SU-DHL-6 (cell line): Measurements from ENCODE around the gene ATP6V1C2.

Experiments used
- H2AFZ ChIP-seq: fragments of 200-600 bp; sonication (generic); 2 replicates; pipeline ENCODE4 v1.6.1; 2014; ENCODE audit warnings: low read depth, mild to moderate bottlenecking, moderate library complexity, mixed read lengths, antibody characterized with exemption, low read length; ENCODE audit not compliant: severe bottlenecking
- H3F3A ChIP-seq: fragments of 200-600 bp; shearing (Covaris generic); 2 replicates; pipeline ENCODE4 v1.6.0; 2016; ENCODE audit warnings: antibody characterized with exemption, mild to moderate bottlenecking; ENCODE audit not compliant: insufficient read depth
- H3K27ac ChIP-seq: fragments of 200-600 bp; sonication (generic); 2 replicates; pipeline ENCODE4 v1.5.1; 2016; ENCODE audit warnings: low read depth, mild to moderate bottlenecking, low read length, moderate library complexity, mixed read lengths
- H3K27me3 ChIP-seq: fragments of 200-600 bp; sonication (generic), shearing (Covaris generic); 2 replicates; pipeline ENCODE4 v1.6.0; 2014; ENCODE audit warnings: mild to moderate bottlenecking, low read length
- H3K36me3 ChIP-seq: fragments of 200-600 bp; sonication (generic); 2 replicates; pipeline ENCODE4 v1.6.1; 2014; ENCODE audit warnings: mild to moderate bottlenecking, low read length, mixed read lengths
- H3K4me2 ChIP-seq: fragments of 300-600, 200-600 bp; shearing (Covaris generic), sonication (generic); 2 replicates; pipeline ENCODE4 v1.6.0; 2014; ENCODE audit warnings: low read length, low read depth, mild to moderate bottlenecking; ENCODE audit not compliant: poor library complexity, severe bottlenecking
- H3K4me3 ChIP-seq: fragments of 200-600 bp; sonication (generic); 2 replicates; pipeline ENCODE4 v1.5.1; 2014; ENCODE audit warnings: antibody characterized with exemption, low read length, mild to moderate bottlenecking, mixed read lengths; ENCODE audit not compliant: insufficient read depth, poor library complexity, severe bottlenecking
- H3K79me2 ChIP-seq: fragments of 200-600 bp; sonication (generic); 2 replicates; pipeline ENCODE4 v1.6.1; 2014; ENCODE audit warnings: mild to moderate bottlenecking, low read length, moderate library complexity; ENCODE audit not compliant: insufficient read depth
- H3K9ac ChIP-seq: fragments of 200-600 bp; sonication (generic); 2 replicates; pipeline ENCODE4 v1.7.0; 2014; ENCODE audit warnings: mild to moderate bottlenecking, low read length
- H3K9me2 ChIP-seq: fragments of 200-600 bp; sonication (generic); replicated peaks from 2 replicates; pipeline ENCODE4 v1.6.1; 2014; ENCODE audit warnings: low read length; ENCODE audit not compliant: insufficient read depth
- H3K9me3 ChIP-seq: fragments of 200-600 bp; sonication (generic); 2 replicates; pipeline ENCODE4 v1.6.1; 2014; ENCODE audit warnings: low read length, mixed read lengths; ENCODE audit not compliant: insufficient read depth
- H4K20me1 ChIP-seq: fragments of 200-600 bp; sonication (generic); 2 replicates; pipeline ENCODE4 v1.6.1; 2014; ENCODE audit warnings: low read depth, mild to moderate bottlenecking, antibody characterized with exemption, low read length, moderate library complexity, mixed read lengths
- EZH2phosphoT487 ChIP-seq: fragments of 200-600 bp; sonication (generic), shearing (Covaris generic); conservative IDR thresholded peaks from 2 replicates; pipeline ENCODE4 v1.6.1; 2018; ENCODE audit warnings: mild to moderate bottlenecking, antibody characterized with exemption, low read length, moderate library complexity, mixed read lengths
- TF ChIP-seq, protein P1 (sequence below): fragments of 200-600 bp; sonication (generic); IDR thresholded peaks from one replicate; pipeline ENCODE4 v1.5.1; 2017; ENCODE audit warnings: antibody characterized with exemption, mild to moderate bottlenecking, low read length, moderate library complexity; ENCODE audit not compliant: insufficient read depth, poor library complexity, severe bottlenecking

ATP6V1C2 gene

DNA sequence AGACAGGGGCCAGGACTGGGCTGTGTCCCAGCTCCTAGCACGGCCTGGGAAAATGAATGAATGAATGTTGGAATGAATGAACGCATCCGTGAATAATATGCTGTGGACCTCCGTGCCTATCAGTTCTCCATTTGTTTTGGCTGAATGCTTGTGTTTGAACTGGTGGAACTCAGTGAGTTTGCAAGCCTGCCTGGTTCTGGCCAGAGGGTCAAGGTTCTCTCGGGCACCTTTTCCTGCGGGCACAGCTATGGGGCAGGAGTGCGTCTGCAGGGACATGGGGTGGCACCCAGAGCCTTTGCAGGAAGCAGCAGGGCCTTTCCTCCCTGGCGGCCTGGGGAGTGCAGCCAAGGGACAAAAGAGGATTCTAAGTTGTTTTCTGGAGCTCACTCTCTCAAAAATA lies 108.8 kb downstream of the ATP6V1C2 start:
- Histone ChIP-seq H3K9ac (no peak overlapping the region), H4K20me1 (no peaks in the 10 kb centered on the region), H3K9me2 (no peaks in the 10 kb centered on the region), H3K4me2 (no peak overlapping the region), H2AFZ (no peak overlapping the region), H3K4me3 (no peak overlapping the region), H3F3A (no peaks in the 10 kb centered on the region), H3K79me2 (no peaks in the 10 kb centered on the region), H3K36me3 (no peaks in the 10 kb centered on the region), H3K27ac (no peak overlapping the region), H3K9me3 (no peaks in the 10 kb centered on the region), H3K27me3 (no peaks in the 10 kb centered on the region)
- TF ChIP-seq, protein P1, sequence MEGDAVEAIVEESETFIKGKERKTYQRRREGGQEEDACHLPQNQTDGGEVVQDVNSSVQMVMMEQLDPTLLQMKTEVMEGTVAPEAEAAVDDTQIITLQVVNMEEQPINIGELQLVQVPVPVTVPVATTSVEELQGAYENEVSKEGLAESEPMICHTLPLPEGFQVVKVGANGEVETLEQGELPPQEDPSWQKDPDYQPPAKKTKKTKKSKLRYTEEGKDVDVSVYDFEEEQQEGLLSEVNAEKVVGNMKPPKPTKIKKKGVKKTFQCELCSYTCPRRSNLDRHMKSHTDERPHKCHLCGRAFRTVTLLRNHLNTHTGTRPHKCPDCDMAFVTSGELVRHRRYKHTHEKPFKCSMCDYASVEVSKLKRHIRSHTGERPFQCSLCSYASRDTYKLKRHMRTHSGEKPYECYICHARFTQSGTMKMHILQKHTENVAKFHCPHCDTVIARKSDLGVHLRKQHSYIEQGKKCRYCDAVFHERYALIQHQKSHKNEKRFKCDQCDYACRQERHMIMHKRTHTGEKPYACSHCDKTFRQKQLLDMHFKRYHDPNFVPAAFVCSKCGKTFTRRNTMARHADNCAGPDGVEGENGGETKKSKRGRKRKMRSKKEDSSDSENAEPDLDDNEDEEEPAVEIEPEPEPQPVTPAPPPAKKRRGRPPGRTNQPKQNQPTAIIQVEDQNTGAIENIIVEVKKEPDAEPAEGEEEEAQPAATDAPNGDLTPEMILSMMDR: no peak
- no peak for TF ChIP-seq EZH2phosphoT487

DNA sequence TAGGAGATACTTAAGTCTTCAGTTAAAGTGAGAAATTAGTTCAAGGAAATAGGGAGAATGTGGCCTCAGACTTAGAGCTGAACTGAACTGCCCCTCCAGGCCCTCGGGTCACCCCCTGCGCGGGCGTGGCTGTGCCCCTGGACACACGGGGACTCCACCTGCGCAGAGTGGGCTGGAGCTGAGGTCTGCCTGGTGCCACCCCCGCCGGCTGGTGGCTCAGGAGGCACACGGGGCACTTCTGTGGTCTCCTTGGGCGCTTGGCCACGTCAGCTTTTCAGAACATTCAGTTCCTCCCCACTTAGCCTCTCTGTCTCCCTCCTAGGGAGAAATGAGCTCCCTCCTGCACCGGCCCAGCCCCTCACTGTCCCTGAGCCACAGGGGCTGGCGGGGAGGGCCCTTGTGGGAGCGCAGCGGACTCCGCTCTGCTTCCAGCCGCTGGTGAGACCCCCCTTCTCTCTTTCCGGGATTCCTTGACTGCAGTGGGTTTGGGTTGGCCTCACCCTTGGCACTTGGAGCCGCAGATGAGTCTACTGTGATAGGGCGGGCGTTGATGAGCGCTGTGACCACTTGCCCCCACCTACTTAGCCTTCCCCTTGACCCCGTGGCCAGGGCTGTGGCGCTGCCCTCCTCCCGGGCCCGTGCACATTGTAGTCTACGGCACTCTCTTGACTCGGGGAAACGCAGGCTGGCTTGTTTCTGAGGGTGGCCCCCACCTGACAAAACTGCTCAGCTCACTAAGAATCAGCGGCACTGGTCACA lies 109.4 kb downstream of the ATP6V1C2 start:
- H3F3A ChIP-seq: no peaks in the 10 kb centered on the region
- no peaks in the 10 kb centered on the region for H3K27me3 ChIP-seq
- H3K9me2 ChIP-seq: no peaks in the 10 kb centered on the region
- no peak overlapping the region for H2AFZ ChIP-seq
- no peak overlapping the region for H3K27ac ChIP-seq
- no peak overlapping the region for H3K4me2 ChIP-seq
- no peaks in the 10 kb centered on the region for H3K79me2 ChIP-seq
- H3K36me3 ChIP-seq: no peaks in the 10 kb centered on the region
- H3K9me3 ChIP-seq: no peaks in the 10 kb centered on the region
- H4K20me1 ChIP-seq: no peaks in the 10 kb centered on the region
- H3K4me3 ChIP-seq: no peak overlapping the region
- TF ChIP-seq, protein P1: no peak
- no peak for TF ChIP-seq EZH2phosphoT487
- H3K9ac ChIP-seq: no peak overlapping the region

DNA sequence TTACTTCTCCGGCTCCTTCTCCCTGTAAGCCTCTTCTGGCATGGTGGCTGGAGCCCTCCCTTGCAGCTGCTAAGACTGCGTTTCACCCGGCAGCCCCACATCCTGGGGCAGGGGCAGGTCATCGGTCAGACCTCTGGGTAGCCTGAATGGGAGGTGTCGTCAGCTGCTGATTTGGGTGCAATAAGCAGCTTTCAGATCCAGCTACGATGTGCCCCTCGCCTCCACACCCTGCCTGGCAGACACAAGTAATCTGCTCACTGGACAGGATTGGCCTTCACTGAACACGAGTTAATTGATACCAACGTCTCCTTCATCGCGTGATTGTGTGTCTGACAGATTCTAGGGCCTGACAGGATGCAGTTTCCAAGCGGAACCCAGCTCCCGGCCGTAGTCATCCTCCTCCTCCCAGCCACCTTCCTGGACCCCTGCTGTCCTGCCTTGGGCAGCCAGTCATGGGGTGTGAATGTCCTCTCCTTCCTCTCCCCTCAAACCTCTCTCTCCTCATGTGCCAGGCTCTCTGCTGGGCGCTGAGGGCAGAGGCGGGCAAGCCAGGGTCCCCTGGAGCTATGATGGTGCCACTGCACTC lies 110.1 kb downstream of the ATP6V1C2 start:
- Histone ChIP-seq H3K27me3 (no peaks in the 10 kb centered on the region), H3K4me2 (no peak overlapping the region), H3K9me2 (no peaks in the 10 kb centered on the region), H3K79me2 (no peaks in the 10 kb centered on the region), H3K9me3 (no peaks in the 10 kb centered on the region), H2AFZ (no peak overlapping the region), H3K27ac (no peak overlapping the region), H4K20me1 (no peaks in the 10 kb centered on the region), H3K9ac (no peak overlapping the region), H3F3A (no peaks in the 10 kb centered on the region), H3K36me3 (no peaks in the 10 kb centered on the region), H3K4me3 (no peak overlapping the region)
- TF ChIP-seq EZH2phosphoT487: no peak
- TF ChIP-seq, protein P1: no peak
